ENCODE results near the gene ACSS1. TPM values are rescaled to one million over a fixed set of nuclear protein-coding genes. Genes with fewer than 3 reads are reported as not detected.

Gene ACSS1
- total and polyA plus RNA-seq, 2 of the 8 experiments (the other 6 are each of a cell fraction or from before 2014, with no cell fraction given): 2.6 to 3.4 TPM

GRCh38 chr20:25013478-25014380 lies 44.2 kb downstream of the ACSS1 start:
- no peak overlapping the region for H3K27ac ChIP-seq (ENCODE audit: low read depth, low read length)
- no peak overlapping the region for H2BK12ac ChIP-seq (ENCODE audit: low read depth, low read length)
- H3K4ac ChIP-seq (replicated peaks; ENCODE audit: insufficient read length, low read depth, low read length): no peak overlapping the region
- no peak overlapping the region for H2AFZ ChIP-seq (ENCODE audit: low read length)
- H4K91ac ChIP-seq (replicated peaks; ENCODE audit: insufficient read length, low read length): no peak overlapping the region
- H3K14ac ChIP-seq (ENCODE audit: insufficient read length): no peak overlapping the region
- no peak for FAIRE-seq
- H3K79me2 ChIP-seq (ENCODE audit: control insufficient read depth in 1 of 2, insufficient read depth in 2 of 2, low read length in 2 of 2): no peaks in the 10 kb centered on the region
- POLR2A ChIA-PET (ENCODE audit: partially characterized antibody): no interaction called here
- no peak overlapping the region for H3K18ac ChIP-seq (ENCODE audit: extremely low read depth, low read length)
- no peak overlapping the region for H3K4me3 ChIP-seq (ENCODE audit: extremely low read depth in 1 of 4, insufficient read depth in 2 of 4, low read depth in 3 of 4, low read length in 4 of 4)
- H2BK120ac ChIP-seq (replicated peaks; ENCODE audit: low read depth, low read length): no peak overlapping the region
- no peak overlapping the region for H3K23ac ChIP-seq (ENCODE audit: insufficient read length)
- no peak overlapping the region for H2BK20ac ChIP-seq (ENCODE audit: low read length)
- WGBS, 2 experiments (ENCODE audit: extremely low coverage in 1 of 2, insufficient coverage in 1 of 2, insufficient read length in 1 of 2, insufficient replicate concordance in 2 of 2, low coverage in 1 of 2, low lambda C conversion rate in 2 of 2, missing lambda C conversion rate in 1 of 2): 75% methylated on average over 25 of the region's 25 CpGs; no CpG with 5 or more reads in 1 of the 2 experiments
- H3K56ac ChIP-seq (replicated peaks; ENCODE audit: insufficient read length, low read depth, low read length): no peak overlapping the region
- TF ChIP-seq TAF1 (IDR thresholded peaks at IDR 0.05; ENCODE audit: low read depth, low read length): no peak
- TF ChIP-seq MAFK (IDR thresholded peaks at IDR 0.05; ENCODE audit: low read depth, low read length): no peak
- no peak for TF ChIP-seq SIN3A (conservative IDR thresholded peaks at IDR 0.05 in 1 of 2, IDR thresholded peaks at IDR 0.05 in 1 of 2; ENCODE audit: low read depth in 1 of 2, low read length in 2 of 2)
- TF ChIP-seq RFX5 (IDR thresholded peaks at IDR 0.05; ENCODE audit: borderline replicate concordance, low read depth, low read length): no peak
- TF ChIP-seq PHF8 (conservative IDR thresholded peaks at IDR 0.05; ENCODE audit: low read depth, low read length): no peak
- TF ChIP-seq SP4 (IDR thresholded peaks at IDR 0.05; ENCODE audit: low read length): no peak
- TF ChIP-seq SIRT6 (IDR thresholded peaks at IDR 0.05; ENCODE audit: low read length): no peak
- TF ChIP-seq CTCF (IDR thresholded peaks at IDR 0.05; ENCODE audit: control extremely low read depth in 1 of 3, insufficient read depth in 1 of 3, low read depth in 1 of 3, low read length in 3 of 3): no peak
- H3K23me2 ChIP-seq (ENCODE audit: low read depth, low read length): no peaks in the 10 kb centered on the region; the same call in 1 of the 2 replicates
- H2BK5ac ChIP-seq (ENCODE audit: low read depth, low read length): no peak overlapping the region
- H2BK15ac ChIP-seq (ENCODE audit: low read length): no peak overlapping the region
- no peak overlapping the region for H4K5ac ChIP-seq (ENCODE audit: insufficient read length, low read depth, low read length)
- no peaks in the 10 kb centered on the region for H3K79me1 ChIP-seq (ENCODE audit: low read depth, low read length)
- H4K20me1 ChIP-seq (replicated peaks in 1 of 2; ENCODE audit: control insufficient read depth in 1 of 2, insufficient read depth in 2 of 2, low read length in 2 of 2): no peaks in the 10 kb centered on the region
- no peak overlapping the region for H2AK5ac ChIP-seq (ENCODE audit: low read depth, low read length)
- CTCF ChIA-PET (ENCODE audit: partially characterized antibody): interaction anchor here (0.6 to 1.1 kb wide), 4 partner anchors 18 to 162 kb away, joined by 3 to 4 read pairs (median 3); no protein-coding TSS in a partner anchor
- no peak overlapping the region for H3K9ac ChIP-seq (replicated peaks in 1 of 4; ENCODE audit: extremely low read depth in 1 of 4, low read depth in 3 of 4, low read length in 3 of 4)
- H3K27me3 ChIP-seq (replicated peaks in 1 of 4; ENCODE audit: control insufficient read depth in 3 of 4, extremely low read depth in 1 of 4, insufficient read depth in 3 of 4, low read length in 3 of 4): no peaks in the 10 kb centered on the region
- H3K4me1 ChIP-seq (replicated peaks in 1 of 4; ENCODE audit: control insufficient read depth in 3 of 4, insufficient read depth in 4 of 4, low read length in 3 of 4): peaks cover 0 to 7% (median 6%) of the 10 kb centered on the region in 4 experiments; a peak in 4 of 7 replicates
- DNase-seq (ENCODE audit: low read depth in 1 of 2, low spot score in 2 of 2): no peak
- no peak overlapping the region for H3K4me2 ChIP-seq (ENCODE audit: insufficient read depth in 1 of 2, low read depth in 2 of 2, low read length in 2 of 2)
- H3K9me3 ChIP-seq (ENCODE audit: insufficient read depth in 2 of 2, low read depth in 1 of 2, low read length in 1 of 2): no peaks in the 10 kb centered on the region
- no peak overlapping the region for H4K8ac ChIP-seq (ENCODE audit: extremely low read depth, insufficient read depth, low read length)
- H3K36me3 ChIP-seq (ENCODE audit: control insufficient read depth in 2 of 4, insufficient read depth in 4 of 4, low read length in 3 of 4): no peaks in the 10 kb centered on the region
